Stomach (tissue), 4 donors: Measurements from ENCODE around the gene GAST.

ENCODE experiments used
- POLR2A ChIP-seq, 4 donors: fragments of 450-650 bp; IDR thresholded peaks; one replicate each; pipeline ENCODE4 v1.6.1; 2016; ENCODE audit warnings: antibody characterized with exemption in 4 of 4, control low read depth in 2 of 4, mild to moderate bottlenecking in 1 of 4, moderate library complexity in 1 of 4
- POLR2AphosphoS5 ChIP-seq, 3 donors: sonication (generic); formaldehyde crosslinking; IDR thresholded peaks; one replicate each; pipeline ENCODE4 v1.6.1; 2016; ENCODE audit warnings: antibody characterized with exemption in 3 of 3
- TF ChIP-seq, protein P1 (sequence below), 7 experiments: fragments of 450-650 bp in 4 of 7; fragments of 200-600 bp in 3 of 7; sonication (generic) in 3 of 7; IDR thresholded peaks; one replicate each; pipeline ENCODE4 v1.5.1; 2016 to 2019; ENCODE audit warnings: antibody characterized with exemption in 7 of 7, control low read depth in 2 of 7, mild to moderate bottlenecking in 1 of 7

DNA sequence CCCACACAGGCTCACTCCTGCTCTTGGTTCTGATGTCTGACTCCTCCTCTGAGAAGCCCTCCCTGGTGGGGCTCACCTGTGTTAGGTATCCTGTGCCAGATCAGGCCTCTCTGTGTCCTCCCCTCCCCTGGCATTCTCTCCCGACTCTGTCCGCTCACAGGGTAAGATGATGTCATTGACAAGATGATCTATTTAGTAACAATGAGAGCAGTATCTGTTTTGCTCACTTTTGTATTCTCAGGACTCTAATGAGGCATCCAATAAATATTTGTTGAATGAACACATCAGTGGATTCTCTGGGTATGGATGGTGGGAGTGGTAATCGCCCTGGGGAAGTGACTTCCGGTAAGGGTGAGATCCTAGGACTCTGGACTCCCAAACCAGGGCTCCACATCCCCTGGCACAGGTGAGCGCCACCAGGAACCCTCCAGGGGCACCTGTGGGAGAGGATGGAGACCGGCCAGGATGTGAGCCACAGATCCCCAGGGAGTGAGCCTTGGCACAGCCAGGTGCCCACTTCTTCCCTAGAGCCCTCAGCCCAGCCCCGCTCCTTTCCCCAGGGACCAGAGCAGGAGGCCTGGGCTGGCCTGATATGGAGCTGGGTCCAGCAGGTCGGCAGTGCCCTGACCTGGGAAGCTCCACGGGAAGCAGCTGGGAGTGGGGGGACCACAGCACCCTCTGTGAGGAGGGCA lies 27.7 kb downstream of the GAST start:
- TF ChIP-seq, protein P1, sequence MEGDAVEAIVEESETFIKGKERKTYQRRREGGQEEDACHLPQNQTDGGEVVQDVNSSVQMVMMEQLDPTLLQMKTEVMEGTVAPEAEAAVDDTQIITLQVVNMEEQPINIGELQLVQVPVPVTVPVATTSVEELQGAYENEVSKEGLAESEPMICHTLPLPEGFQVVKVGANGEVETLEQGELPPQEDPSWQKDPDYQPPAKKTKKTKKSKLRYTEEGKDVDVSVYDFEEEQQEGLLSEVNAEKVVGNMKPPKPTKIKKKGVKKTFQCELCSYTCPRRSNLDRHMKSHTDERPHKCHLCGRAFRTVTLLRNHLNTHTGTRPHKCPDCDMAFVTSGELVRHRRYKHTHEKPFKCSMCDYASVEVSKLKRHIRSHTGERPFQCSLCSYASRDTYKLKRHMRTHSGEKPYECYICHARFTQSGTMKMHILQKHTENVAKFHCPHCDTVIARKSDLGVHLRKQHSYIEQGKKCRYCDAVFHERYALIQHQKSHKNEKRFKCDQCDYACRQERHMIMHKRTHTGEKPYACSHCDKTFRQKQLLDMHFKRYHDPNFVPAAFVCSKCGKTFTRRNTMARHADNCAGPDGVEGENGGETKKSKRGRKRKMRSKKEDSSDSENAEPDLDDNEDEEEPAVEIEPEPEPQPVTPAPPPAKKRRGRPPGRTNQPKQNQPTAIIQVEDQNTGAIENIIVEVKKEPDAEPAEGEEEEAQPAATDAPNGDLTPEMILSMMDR (IDR thresholded peaks at IDR 0.05): no peak
- TF ChIP-seq POLR2AphosphoS5 (IDR thresholded peaks at IDR 0.05) (no peak), POLR2A (IDR thresholded peaks at IDR 0.05) (no peak)
